ACHN (cell line): Measurements from ENCODE around the gene GALNT16.

Experiments used
- DNase-seq: peaks from one replicate; pipeline ENCODE4 v3.0.0-alpha.2; 2015
- in situ Hi-C: cut with HindIII; loops from 2 replicates; pipeline ENCODE4 v1.10.0; 2017; ENCODE audit warnings: low sequenced_read_pairs, low pct_ligation_motif_present, low pct_unique_long_range_greater_than_20kb

Gene GALNT16

GRCh38 chr14:69249603-69250002 lies 10.4 kb upstream of the GALNT16 start:
- in situ Hi-C loops: no loop called here
- DNase-seq: no peak

GRCh38 chr14:69252851-69253250 lies 7.1 kb upstream of the GALNT16 start:
- in situ Hi-C loops: no loop called here
- DNase-seq: no peak

DNA sequence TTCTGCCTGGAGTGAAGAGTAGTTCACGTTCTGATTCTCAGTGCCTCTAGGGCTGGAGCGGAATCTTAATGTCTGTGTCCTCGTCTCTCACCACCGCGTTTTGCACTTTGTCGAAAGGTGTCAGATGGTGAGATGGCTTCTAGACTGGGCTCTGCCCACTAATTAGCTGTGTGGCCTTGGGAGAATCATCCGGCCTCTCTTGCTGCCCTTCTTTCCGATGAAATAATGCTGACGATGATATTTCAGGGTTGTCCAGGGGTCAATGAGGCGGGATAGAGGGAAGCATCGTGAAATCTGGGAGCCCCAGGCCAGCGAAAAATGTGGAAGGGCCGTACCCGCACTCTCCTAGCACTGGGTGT lies 811 bp upstream of the GALNT16 start:
- in situ Hi-C loops: no loop called here
- no peak for DNase-seq

DNA sequence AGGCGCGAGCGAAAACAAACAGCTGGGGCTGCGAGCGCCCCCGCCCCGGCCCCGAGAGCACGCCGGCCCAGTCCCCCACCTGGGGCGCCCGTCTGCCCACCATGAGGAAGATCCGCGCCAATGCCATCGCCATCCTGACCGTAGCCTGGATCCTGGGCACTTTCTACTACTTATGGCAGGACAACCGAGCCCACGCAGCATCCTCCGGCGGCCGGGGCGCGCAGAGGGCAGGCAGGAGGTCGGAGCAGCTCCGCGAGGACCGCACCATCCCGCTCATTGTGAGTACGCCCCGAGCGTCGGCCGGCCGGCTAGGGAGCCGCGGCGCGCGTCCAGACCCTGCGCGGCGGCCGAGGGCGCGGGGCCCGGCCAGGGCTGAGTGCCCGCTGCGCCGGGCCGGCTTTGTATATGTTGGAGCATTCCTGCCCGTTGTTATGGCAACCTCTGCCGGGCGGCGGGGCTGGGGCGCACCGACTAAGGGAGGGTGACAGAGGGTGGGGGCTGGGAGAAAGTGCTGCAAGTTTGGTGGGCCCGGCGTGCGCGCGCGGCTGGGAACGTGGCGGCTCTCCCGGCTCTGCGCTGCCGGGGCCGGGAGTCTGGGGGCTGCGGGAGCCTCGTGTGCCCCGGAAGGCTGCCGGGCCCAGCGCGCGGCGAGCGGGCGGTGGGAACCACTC lies 367 bp downstream of the GALNT16 start:
- peak; percentile 28 for DNase-seq
- in situ Hi-C loops: no loop called here

DNA sequence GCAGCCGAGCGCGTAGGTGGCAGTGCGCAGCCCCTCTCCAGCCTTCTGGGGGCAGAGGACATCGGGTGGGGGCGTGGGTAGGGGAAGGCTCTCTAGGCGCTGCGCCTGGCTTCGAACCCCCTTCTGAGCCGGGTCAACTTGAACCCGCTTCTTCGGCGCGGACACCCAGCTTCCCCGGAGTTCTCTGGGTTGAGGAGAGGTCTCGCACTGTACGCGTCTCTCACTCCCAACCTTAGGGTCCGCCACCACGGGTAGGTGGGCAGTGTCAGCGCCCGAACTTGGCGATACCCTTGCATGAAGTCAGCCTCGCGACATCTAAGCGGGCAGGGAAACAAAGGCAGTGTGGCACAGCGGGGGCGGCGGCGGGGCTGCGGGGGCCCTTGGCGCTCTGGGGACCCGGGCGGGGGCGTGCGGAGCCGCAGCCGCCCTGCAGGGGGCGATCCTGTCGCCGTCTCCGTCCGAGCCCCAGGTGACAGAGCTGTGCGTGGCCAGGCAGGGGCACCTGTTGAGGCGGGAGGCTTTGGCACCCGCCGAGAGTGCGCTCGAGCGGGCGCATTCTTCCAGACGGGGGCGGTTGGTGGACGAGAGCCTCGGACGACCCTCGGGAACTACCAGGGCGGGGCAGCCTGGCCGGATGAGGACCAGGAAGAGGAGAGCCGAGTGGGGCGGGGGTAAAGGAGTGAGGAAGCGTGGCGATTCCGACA lies 1.1 kb downstream of the GALNT16 start:
- DNase-seq: peak; percentile 17
- in situ Hi-C loops: no loop called here

DNA sequence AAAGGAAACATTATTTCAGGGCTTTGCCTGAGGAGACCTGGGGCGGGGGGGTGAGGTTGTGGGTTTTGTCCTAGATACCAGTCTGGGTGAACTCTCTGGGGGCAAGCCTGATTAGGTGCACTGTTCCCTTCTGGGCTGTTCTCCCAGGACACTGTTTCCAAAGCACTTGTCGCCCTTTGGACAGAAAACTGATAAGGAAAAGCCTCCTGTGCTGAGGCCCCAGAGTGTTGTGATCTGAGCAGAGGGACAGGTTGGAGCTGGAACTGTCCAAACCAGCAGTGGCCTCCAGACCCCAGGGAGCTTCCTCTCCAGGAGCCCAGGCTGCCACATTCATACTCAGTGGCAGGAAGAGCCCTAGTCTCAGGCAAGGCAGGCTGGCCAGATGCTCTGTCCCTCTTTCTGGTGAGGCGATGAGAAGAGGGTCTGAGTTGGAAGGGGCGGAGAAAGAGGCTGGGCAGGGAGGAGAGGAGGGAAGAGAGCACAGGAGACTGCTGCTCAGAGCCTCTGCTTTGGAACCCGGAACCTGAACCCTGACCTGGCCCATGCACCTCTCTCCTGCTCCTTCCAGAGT lies 1.9 kb downstream of the GALNT16 start:
- in situ Hi-C loops: no loop called here
- peak; percentile 4 for DNase-seq

GRCh38 chr14:69262516-69262915 lies 2.6 kb downstream of the GALNT16 start:
- in situ Hi-C loops: no loop called here
- no peak for DNase-seq

DNA sequence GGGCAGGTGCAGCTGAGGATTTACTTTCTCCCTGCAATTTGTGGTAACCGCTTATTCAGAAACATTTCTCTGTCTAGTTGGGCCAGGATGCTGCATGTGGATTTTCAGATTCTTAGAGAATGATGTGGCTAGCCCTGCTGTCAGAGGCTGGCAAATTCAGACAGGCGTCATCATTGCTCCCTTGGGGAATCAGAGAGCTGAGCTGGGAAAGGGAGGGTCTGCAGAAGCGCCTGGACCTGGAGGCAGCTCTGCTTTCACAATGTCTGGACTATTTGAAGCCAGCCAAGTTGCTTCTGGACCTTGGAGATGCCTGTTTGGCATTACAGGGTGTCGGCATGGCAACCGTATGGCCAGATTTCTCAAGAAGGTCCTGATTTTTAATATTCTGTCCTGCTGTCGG lies 3.4 kb downstream of the GALNT16 start:
- in situ Hi-C loops: no loop called here
- peak; percentile 80 for DNase-seq

DNA sequence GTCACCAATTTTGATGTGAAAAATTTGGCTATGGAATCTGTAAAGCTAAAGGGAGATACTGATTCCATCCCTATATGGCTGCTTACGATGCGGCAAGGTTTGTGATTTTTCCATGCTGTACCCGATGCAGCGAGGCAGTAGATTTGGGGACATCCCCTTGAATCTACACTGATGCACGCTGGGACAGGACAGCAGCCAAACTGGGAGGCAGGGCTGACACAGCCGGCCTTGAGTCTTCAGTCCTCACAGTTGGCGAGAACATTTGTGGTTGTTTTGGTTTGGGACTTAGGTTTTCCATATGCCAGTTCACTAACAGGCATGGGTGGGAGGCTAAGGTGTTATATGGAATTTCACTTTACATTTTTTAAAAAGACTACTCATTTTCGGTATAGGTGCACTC lies 3.8 kb downstream of the GALNT16 start:
- in situ Hi-C loops: no loop called here

DNA sequence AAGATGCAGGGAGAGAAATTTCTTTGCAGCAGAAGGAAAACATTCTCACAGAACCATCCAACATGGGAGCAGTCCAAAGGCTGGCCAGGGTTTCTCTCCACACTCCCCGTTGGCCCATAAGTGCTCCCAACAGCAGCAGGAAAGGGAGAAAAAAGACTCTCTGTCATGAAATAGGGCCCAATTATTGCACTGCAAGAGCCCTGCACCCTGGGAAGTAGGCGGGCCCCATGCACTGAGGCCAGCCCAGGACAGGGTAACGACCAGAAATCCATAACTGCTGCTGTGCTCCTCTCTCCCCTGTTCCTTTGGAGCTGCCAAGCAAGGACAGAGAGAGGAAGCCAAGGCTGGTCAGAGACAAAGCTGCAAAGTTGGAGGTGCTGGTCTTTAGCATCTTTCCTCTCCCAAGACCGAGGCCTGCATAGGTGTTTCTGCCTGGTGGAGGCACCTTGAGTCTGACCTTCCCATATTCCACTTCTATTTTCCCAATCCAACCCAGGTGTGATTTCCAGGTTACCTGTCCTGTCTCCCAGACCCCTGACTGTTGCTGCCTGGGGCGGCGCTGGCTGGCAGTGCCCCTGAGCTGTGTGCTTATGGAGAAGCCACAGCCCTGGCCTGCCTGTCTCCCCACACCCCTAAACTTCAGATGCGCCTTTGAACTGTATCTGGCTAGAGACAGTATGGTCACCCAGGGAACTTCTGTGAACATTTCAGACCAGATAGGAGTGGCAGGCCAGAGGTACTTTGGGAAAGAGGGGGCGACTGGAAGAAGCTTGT lies 6.8 kb downstream of the GALNT16 start:
- in situ Hi-C loops: no loop called here
- DNase-seq: no peak

More for the DNA sequence above, 3.8 kb downstream of the GALNT16 start:
- DNase-seq: no peak

GRCh38 chr14:69267492-69267891 lies 7.5 kb downstream of the GALNT16 start:
- in situ Hi-C loops: no loop called here

DNA sequence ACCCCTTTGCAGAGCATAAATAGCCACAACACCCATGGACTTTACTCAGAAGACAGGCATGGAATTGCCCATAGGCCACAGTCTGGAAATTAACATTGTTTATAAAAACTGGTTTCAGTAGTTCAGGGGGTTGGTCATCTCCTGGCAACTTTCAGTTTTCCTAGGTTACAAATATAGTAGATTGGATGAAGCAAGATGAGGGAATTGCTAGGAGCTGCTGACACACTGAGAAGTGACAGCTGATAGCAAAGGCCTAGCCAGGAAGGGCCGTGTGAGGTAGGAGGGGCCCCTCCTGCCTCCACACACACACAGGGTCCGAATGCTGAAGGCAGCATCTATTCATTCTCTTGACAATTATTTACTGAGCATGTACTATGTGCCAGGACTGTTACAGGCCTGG lies 8.3 kb downstream of the GALNT16 start:
- in situ Hi-C loops: no loop called here

More at GRCh38 chr14:69267492-69267891, 7.5 kb downstream of the GALNT16 start:
- DNase-seq: no peak

GRCh38 chr14:69268763-69269162 lies 8.8 kb downstream of the GALNT16 start:
- in situ Hi-C loops: no loop called here
- peak; percentile 43 for DNase-seq

More for the DNA sequence above, 8.3 kb downstream of the GALNT16 start:
- DNase-seq: no peak

GRCh38 chr14:69269381-69269780 lies 9.4 kb downstream of the GALNT16 start:
- in situ Hi-C loops: no loop called here
- no peak for DNase-seq

- no peak for DNase-seq
- in situ Hi-C loops: no loop called here
Measured at GRCh38 chr14:69270097-69270496, 10.1 kb downstream of the GALNT16 start.

GRCh38 chr14:69270795-69271708 lies 11.1 kb downstream of the GALNT16 start:
- DNase-seq: peak; percentile 70
- in situ Hi-C loops: no loop called here

GRCh38 chr14:69274321-69274720 lies 14.4 kb downstream of the GALNT16 start:
- DNase-seq: no peak
- in situ Hi-C loops: no loop called here

- DNase-seq: no peak
- in situ Hi-C loops: no loop called here
Measured at GRCh38 chr14:69275331-69275730, 15.4 kb downstream of the GALNT16 start.
